ENCODE results near the gene CROCC2. TPM values are rescaled to one million over a fixed set of nuclear protein-coding genes. Genes with fewer than 3 reads are reported as not detected.

The CROCC2 gene
- total and polyA plus RNA-seq, 12 donors = 0.07 to 0.65 (median 0.28) TPM; not detected in 6

GRCh38 chr2:240926516-240927389, 20.6 kb downstream of the CROCC2 start:
- Histone ChIP-seq H3K4me3 (peak overlapping the region in 2 of 4 donors; percentile 37 to 40), H3K9me3 (replicated peaks in 1 of 3) (no peaks in the 10 kb centered on the region), H3K4me1 (replicated peaks in 1 of 2) (peaks cover 0 to 3% of the 10 kb centered on the region in 2 donors), H3K27me3 (no peaks in the 10 kb centered on the region), H3K27ac (peak overlapping the region in 3 of 5 donors; percentile 48 to 61 (median 51)), H3K36me3 (replicated peaks in 1 of 2) (no peaks in the 10 kb centered on the region)
- intact Hi-C loops (cut with DNase I) = no loop called here
- WGBS, 4 donors = 50 to 73% (median 53%) methylated on average over 13 to 38 of the region's 38 CpGs
- peak; percentile 65 to 90 (median 84) for DNase-seq
- peak in 1 of 2 donors; percentile 36 for TF ChIP-seq POLR2A (IDR thresholded peaks at IDR 0.05)
- TF ChIP-seq CTCF (IDR thresholded peaks at IDR 0.05) = no peak

GRCh38 chr2:240927390-240927781, 21.2 kb downstream of the CROCC2 start:
- H3K4me1 ChIP-seq (replicated peaks in 1 of 2) = peaks cover 0 to 3% of the 10 kb centered on the region in 2 donors
- DNase-seq = peak in 1 of 7 donors; percentile 4
- intact Hi-C loops (cut with DNase I) = no loop called here
- no peaks in the 10 kb centered on the region for H3K27me3 ChIP-seq
- H3K36me3 ChIP-seq (replicated peaks in 1 of 2) = no peaks in the 10 kb centered on the region
- TF ChIP-seq CTCF (IDR thresholded peaks at IDR 0.05) (no peak), POLR2A (IDR thresholded peaks at IDR 0.05) (no peak)
- H3K27ac ChIP-seq = no peak overlapping the region
- 91 to 94% (median 91%) methylated on average over 7 of the region's 7 CpGs for WGBS, 4 donors
- H3K9me3 ChIP-seq (replicated peaks in 1 of 3) = no peaks in the 10 kb centered on the region
- H3K4me3 ChIP-seq = no peak overlapping the region

GRCh38 chr2:240928476-240929363, 22.6 kb downstream of the CROCC2 start:
- Histone ChIP-seq H3K27me3 (no peaks in the 10 kb centered on the region), H3K4me3 (no peak overlapping the region), H3K36me3 (replicated peaks in 1 of 2) (no peaks in the 10 kb centered on the region), H3K27ac (no peak overlapping the region), H3K9me3 (replicated peaks in 1 of 3) (no peaks in the 10 kb centered on the region), H3K4me1 (replicated peaks in 1 of 2) (peaks cover 0 to 3% of the 10 kb centered on the region in 2 donors)
- 89 to 94% (median 90%) methylated on average over 22 to 24 of the region's 24 CpGs for WGBS, 4 donors
- intact Hi-C loops (cut with DNase I) = no loop called here
- TF ChIP-seq CTCF (IDR thresholded peaks at IDR 0.05) = no peak
- DNase-seq = peak in 4 of 7 donors; percentile 10 to 33 (median 14)
